HG03280 (cell line): ENCODE data around the gene KLC3.
"Not testable (repeated sequence)": the region's sequence is repeated elsewhere in the genome, so short reads cannot be mapped to it uniquely, and the experiment has no call there.

Experiments
- ATAC-seq: cut with Tn5 transposase; IDR thresholded peaks from one replicate; pipeline ENCODE4 v1.9.1; 2021; ENCODE audit warnings: mild to moderate bottlenecking, moderate library complexity; ENCODE audit not compliant: unreplicated experiment

Gene KLC3

GRCh38 chr19:45340232-45340898 is at the start of gene KLC3:
TSS of gene KLC3 (plus strand) at chr19:45340750. CDS start at chr19:45345542, 4,792 bp downstream.
- ATAC-seq: no peak

GRCh38 chr19:45291834-45292233 is 48.7 kb upstream of the KLC3 start:
- no peak for ATAC-seq

GRCh38 chr19:45293682-45294081 is 46.9 kb upstream of the KLC3 start:
- no peak for ATAC-seq

GRCh38 chr19:45294291-45295029 is 46.1 kb upstream of the KLC3 start:
- no peak for ATAC-seq

- no peak for ATAC-seq
Observed at GRCh38 chr19:45295873-45296272, 44.7 kb upstream of the KLC3 start.

GRCh38 chr19:45296355-45296754 is 44.2 kb upstream of the KLC3 start:
- ATAC-seq: no peak

GRCh38 chr19:45297674-45298073 is 42.9 kb upstream of the KLC3 start:
- ATAC-seq: no peak

- no peak for ATAC-seq
Observed at GRCh38 chr19:45298264-45298663, 42.3 kb upstream of the KLC3 start.

- ATAC-seq: no peak
Observed at GRCh38 chr19:45299719-45300118, 40.8 kb upstream of the KLC3 start.

- no peak for ATAC-seq
Observed at GRCh38 chr19:45302416-45302815, 38.1 kb upstream of the KLC3 start.

GRCh38 chr19:45303269-45304060 is 37.1 kb upstream of the KLC3 start:
- no peak for ATAC-seq

- ATAC-seq: no peak
Observed at GRCh38 chr19:45304141-45304926, 36.2 kb upstream of the KLC3 start.

- ATAC-seq: no peak
Observed at GRCh38 chr19:45305007-45305406, 35.5 kb upstream of the KLC3 start.

- no peak for ATAC-seq
Observed at GRCh38 chr19:45305421-45305820, 35.1 kb upstream of the KLC3 start.

GRCh38 chr19:45306040-45306439 is 34.5 kb upstream of the KLC3 start:
- no peak for ATAC-seq

GRCh38 chr19:45306518-45307027 is 34.0 kb upstream of the KLC3 start:
- no peak for ATAC-seq

GRCh38 chr19:45307361-45307760 is 33.2 kb upstream of the KLC3 start:
- ATAC-seq: no peak

GRCh38 chr19:45309322-45309721 is 31.2 kb upstream of the KLC3 start:
- ATAC-seq: not testable (repeated sequence)

GRCh38 chr19:45311621-45312020 is 28.9 kb upstream of the KLC3 start:
- no peak for ATAC-seq

GRCh38 chr19:45312285-45312684 is 28.3 kb upstream of the KLC3 start:
- not testable (repeated sequence) for ATAC-seq
